ENCODE measurements around the gene RPS21. TPM values are rescaled to one million over a fixed set of nuclear protein-coding genes. Genes with fewer than 3 reads are reported as not detected.

RPS21 gene
- 2,665 to 3,127 TPM (median 2,845 TPM) in 5 replicates for total RNA-seq (2022; extraction: Qiagen RNA extraction; ENCODE audit: low read depth)

GRCh38 chr20:62386383-62387218, at the start of gene RPS21:
TSS of gene RPS21 (plus strand) at chr20:62387103. CDS start at chr20:62387339, 236 bp downstream.

GRCh38 chr20:62367136-62367632, 19.7 kb upstream of the RPS21 start, which contains the start of gene LAMA5:
TSS of gene LAMA5 (minus strand) at chr20:62367312. CDS start at chr20:62367245, 67 bp downstream.

GRCh38 chr20:62407221-62407992, 20.5 kb downstream of the RPS21 start, which contains the start of gene CABLES2:
TSS of gene CABLES2 (minus strand) at chr20:62407285. CDS start at chr20:62407276, 9 bp downstream.

GRCh38 chr20:62427172-62428001, 40.5 kb downstream of the RPS21 start, which contains the start of gene RBBP8NL:
TSS of gene RBBP8NL (minus strand) at chr20:62427539. CDS start at chr20:62419647, 7,892 bp downstream.

Other genes with a start within 250 kb of the RPS21 start
- 517 to 577 TPM (median 558 TPM) in 5 replicates for gene PSMA7, start 243.7 kb upstream of the RPS21 start, total RNA-seq (2022; extraction: Qiagen RNA extraction; ENCODE audit: low read depth)
- gene SS18L1, start 243.3 kb upstream of the RPS21 start, total RNA-seq (2022; extraction: Qiagen RNA extraction; ENCODE audit: low read depth) = 6.6 to 11.2 TPM (median 8.8 TPM) in 5 replicates
- gene MTG2, start 204.1 kb upstream of the RPS21 start, total RNA-seq (2022; extraction: Qiagen RNA extraction; ENCODE audit: low read depth) = 30.7 to 39.4 TPM (median 36.4 TPM) in 5 replicates
- gene HRH3, start 166.8 kb upstream of the RPS21 start, total RNA-seq (2022; extraction: Qiagen RNA extraction; ENCODE audit: low read depth) = not detected in 5 replicates
- 16.4 to 23.5 TPM (median 20.9 TPM) in 5 replicates for gene OSBPL2, start 148.6 kb upstream of the RPS21 start, total RNA-seq (2022; extraction: Qiagen RNA extraction; ENCODE audit: low read depth)
- 156 to 190 TPM (median 184 TPM) in 5 replicates for gene ADRM1, start 84.1 kb upstream of the RPS21 start, total RNA-seq (2022; extraction: Qiagen RNA extraction; ENCODE audit: low read depth)
- gene LAMA5, start 19.8 kb upstream of the RPS21 start, total RNA-seq (2022; extraction: Qiagen RNA extraction; ENCODE audit: low read depth) = 311 to 502 TPM (median 462 TPM) in 5 replicates
- gene CABLES2, start 20.2 kb downstream of the RPS21 start, total RNA-seq (2022; extraction: Qiagen RNA extraction; ENCODE audit: low read depth) = 4.2 to 6.4 TPM (median 5.8 TPM) in 5 replicates
- gene RBBP8NL, start 40.4 kb downstream of the RPS21 start, total RNA-seq (2022; extraction: Qiagen RNA extraction; ENCODE audit: low read depth) = 0.25 to 0.80 TPM (median 0.66 TPM) in 5 replicates
- gene GATA5, start 88.9 kb downstream of the RPS21 start, total RNA-seq (2022; extraction: Qiagen RNA extraction; ENCODE audit: low read depth) = 0.37 to 0.88 TPM (median 0.64 TPM) in 5 replicates

Data from A549 treated with GW870086 at 1 μM for 4 hours (cell line).